Lower leg skin (tissue), 4 donors: ENCODE data around the gene FAM53B. TPM values are rescaled to one million over a fixed set of nuclear protein-coding genes. Genes with fewer than 3 reads are reported as not detected.

Experiments
- DNase-seq, 2 donors: peaks; one replicate each; pipeline ENCODE4 v3.0.0-alpha.2; 2019; ENCODE audit warnings: low spot score in 2 of 2
- H3K4me3 ChIP-seq: fragments of 200-600 bp; sonication (generic); 2 replicates; pipeline ENCODE4 v1.5.1; 2017; ENCODE audit warnings: mild to moderate bottlenecking, low read depth; ENCODE audit not compliant: poor library complexity, severe bottlenecking
- CTCF ChIP-seq, 3 donors: fragments of 450-650 bp; IDR thresholded peaks; one replicate each; pipeline ENCODE4 v1.5.1; 2016; ENCODE audit warnings: antibody characterized with exemption in 3 of 3, mild to moderate bottlenecking in 3 of 3, moderate library complexity in 2 of 3
- POLR2A ChIP-seq, 2 donors: fragments of 450-650 bp; IDR thresholded peaks; one replicate each; pipeline ENCODE4 v1.6.1; 2016 to 2017; ENCODE audit warnings: antibody characterized with exemption in 2 of 2, mild to moderate bottlenecking in 1 of 2, moderate library complexity in 1 of 2
- WGBS, 2 donors: methylation state at CpG; one replicate each; pipeline ENCODE4 v1.1.5; 2018; 5-methylcytosine and 5-hydroxymethylcytosine counted together
- intact Hi-C: fragments of 100-400 bp; cut with DNase I; formaldehyde crosslinking; loops from one replicate; pipeline ENCODE4 v1.15.0; 2023; ENCODE audit warnings: low total_unique reads
- total RNA-seq, 4 donors: library from RNA; depleted of rRNA; stranded (reverse); fragments of >200 nt; gene quantifications; one replicate each; pipeline ENCODE4 v1.1.0, GENCODE V29; 2016

FAM53B gene
- total RNA-seq, 4 donors from 2014 or later, result 41.5 to 69.1 (median 58.2) TPM

DNA sequence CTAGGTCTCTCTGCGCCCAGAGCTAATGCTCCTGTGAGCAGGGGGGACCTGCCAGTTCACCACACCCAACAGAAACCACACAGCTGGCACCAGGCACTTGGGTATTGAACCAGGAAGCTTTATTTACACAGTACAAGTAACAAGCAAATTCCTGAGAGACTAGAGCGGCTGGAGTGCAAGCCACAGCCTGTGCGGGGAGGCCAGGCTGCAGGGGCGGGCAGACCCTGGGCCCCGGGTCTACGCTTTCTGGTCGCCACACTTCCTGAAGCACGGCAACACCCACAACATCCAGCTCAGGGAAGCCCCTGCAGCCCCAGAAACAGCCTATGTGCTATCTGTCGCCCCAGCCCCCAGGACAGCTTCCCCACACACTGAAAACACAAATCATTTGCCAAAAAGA lies 125.0 kb downstream of the FAM53B start:
- intact Hi-C loops, result no loop called here
- WGBS, 2 donors, result 66 to 71% methylated on average over 9 of the region's 9 CpGs
- no peak for TF ChIP-seq POLR2A (IDR thresholded peaks at IDR 0.05)
- TF ChIP-seq CTCF (IDR thresholded peaks at IDR 0.05), result no peak

GRCh38 chr10:124618470-124619073 lies 125.6 kb downstream of the FAM53B start:
- intact Hi-C loops, result no loop called here
- no peak for DNase-seq
- 75 to 79% methylated on average over 8 to 18 of the region's 18 CpGs for WGBS, 2 donors
- no peak overlapping the region for H3K4me3 ChIP-seq
- no peak for TF ChIP-seq CTCF (IDR thresholded peaks at IDR 0.05)
- TF ChIP-seq POLR2A (IDR thresholded peaks at IDR 0.05), result no peak

More for the DNA sequence above, 125.0 kb downstream of the FAM53B start:
- DNase-seq, result no peak
- no peak overlapping the region for H3K4me3 ChIP-seq

DNA sequence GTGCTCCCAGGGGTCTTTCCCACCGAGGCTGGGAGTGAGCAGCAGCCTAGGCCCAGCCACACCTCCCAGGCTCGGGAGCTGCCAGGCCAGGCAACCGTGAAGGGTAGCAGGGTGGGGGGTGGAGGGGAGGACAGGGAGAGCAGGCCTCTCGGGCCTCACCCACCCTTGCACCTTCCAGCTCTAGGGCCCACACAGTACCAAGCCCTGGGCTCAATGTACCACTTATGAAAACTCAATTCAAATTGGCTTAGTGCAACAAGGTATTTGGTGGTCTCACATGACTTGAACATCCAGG lies 127.4 kb downstream of the FAM53B start:
- TF ChIP-seq CTCF (IDR thresholded peaks at IDR 0.05) (no peak), POLR2A (IDR thresholded peaks at IDR 0.05) (no peak)
- no peak overlapping the region for H3K4me3 ChIP-seq
- no peak for DNase-seq
- intact Hi-C loops, result no loop called here
- WGBS, 2 donors, result 71 to 81% methylated on average over 4 of the region's 4 CpGs

DNA sequence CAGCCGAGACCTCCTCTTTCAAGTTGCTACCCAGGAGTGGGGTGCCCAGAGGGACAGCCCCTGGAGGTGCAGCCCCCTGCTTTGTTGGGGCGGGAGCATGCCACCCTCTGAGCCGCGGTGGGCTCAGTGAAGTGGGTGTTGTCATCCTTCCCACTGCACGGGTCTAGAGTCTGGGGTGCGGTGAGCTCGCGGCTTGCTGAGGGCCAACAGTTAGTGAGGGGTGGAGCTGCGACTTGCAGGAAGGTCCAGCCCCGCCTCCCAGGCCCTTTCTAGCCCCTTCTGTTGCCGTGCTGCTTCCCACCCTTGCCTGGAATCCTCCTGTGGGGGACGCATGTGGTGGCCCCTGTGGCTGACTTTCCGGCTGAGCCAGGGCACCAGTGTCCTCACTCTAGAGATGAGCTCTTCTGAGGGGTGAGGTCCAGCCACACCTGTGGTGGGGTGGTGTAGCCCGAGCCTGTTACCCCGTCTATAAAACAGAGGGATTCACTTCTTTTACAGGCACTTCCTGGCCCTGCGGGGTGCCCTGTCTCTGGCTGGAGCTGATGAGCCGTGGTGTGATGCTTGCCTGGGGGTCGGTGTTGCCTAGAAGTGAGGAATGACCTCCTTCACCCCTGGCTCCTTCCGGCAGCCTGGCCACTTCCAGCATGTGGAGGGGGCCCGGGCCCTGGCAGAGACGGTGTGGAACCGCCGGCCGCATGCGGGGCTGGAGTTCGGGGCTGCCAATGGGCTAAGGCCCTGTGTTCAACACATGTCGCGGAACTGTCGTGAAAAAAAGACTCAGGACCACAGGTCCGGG lies 127.9 kb downstream of the FAM53B start:
- no peak for DNase-seq

DNA sequence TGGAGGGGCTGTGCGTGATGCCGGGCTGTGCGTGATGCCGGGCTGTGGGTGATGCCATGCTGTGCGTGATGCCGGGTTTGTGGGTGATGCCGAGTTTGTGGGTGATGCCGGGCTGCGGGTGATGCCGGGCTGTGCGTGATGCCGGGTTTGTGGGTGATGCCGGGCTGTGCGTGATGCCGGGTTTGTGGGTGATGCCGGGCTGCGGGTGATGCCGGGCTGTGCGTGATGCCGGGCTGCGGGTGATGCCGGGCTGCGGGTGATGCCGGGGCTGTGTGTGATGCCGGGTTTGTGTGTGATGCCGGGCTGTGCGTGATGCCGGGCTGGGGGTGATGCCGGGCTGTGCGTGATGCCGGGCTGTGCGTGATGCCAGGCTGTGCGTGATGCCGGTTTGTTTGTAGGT lies 128.9 kb downstream of the FAM53B start:
- no peak for TF ChIP-seq POLR2A (IDR thresholded peaks at IDR 0.05)
- no peak for TF ChIP-seq CTCF (IDR thresholded peaks at IDR 0.05)
- intact Hi-C loops, result no loop called here
- no peak for DNase-seq
- no peak overlapping the region for H3K4me3 ChIP-seq
- 95 to 96% methylated on average over 34 of the region's 34 CpGs for WGBS, 2 donors

More for the DNA sequence above, 127.9 kb downstream of the FAM53B start:
- no peak for TF ChIP-seq POLR2A (IDR thresholded peaks at IDR 0.05)
- TF ChIP-seq CTCF (IDR thresholded peaks at IDR 0.05), result no peak
- H3K4me3 ChIP-seq, result no peak overlapping the region
- intact Hi-C loops, result no loop called here
- WGBS, 2 donors, result 87 to 90% methylated on average over 28 to 29 of the region's 30 CpGs
